M059J (cell line): ENCODE data around the gene TRIM43B. TPM values are rescaled to one million over a fixed set of nuclear protein-coding genes. Genes with fewer than 3 reads are reported as not detected.
"Not testable (repeated sequence)": the region's sequence is repeated elsewhere in the genome, so short reads cannot be mapped to it uniquely, and the experiment has no call there.

Experiments
- DNase-seq: peaks from one replicate; pipeline ENCODE4 v3.0.0-alpha.2; 2012; ENCODE audit warnings: low read depth
- total RNA-seq: library from RNA; depleted of rRNA; stranded (reverse); fragments of >200 nt; shearing (Covaris generic); gene quantifications from 2 replicates; pipeline ENCODE4 v1.2.3, GENCODE V29; 2014; rRNA removed

TRIM43B gene
- total RNA-seq, 1 experiment from 2014 or later = not detected

- DNase-seq = not testable (repeated sequence)
Measured at GRCh38 chr2:95433973-95434372, 50.6 kb downstream of the TRIM43B start.

GRCh38 chr2:95433373-95433772, 51.2 kb downstream of the TRIM43B start:
- DNase-seq = not testable (repeated sequence)

- not testable (repeated sequence) for DNase-seq
Measured at GRCh38 chr2:95429748-95430467, 54.6 kb downstream of the TRIM43B start.

- DNase-seq = not testable (repeated sequence)
Measured at GRCh38 chr2:95427196-95427867, 57.2 kb downstream of the TRIM43B start.

Other genes with a start within 250 kb of the TRIM43B start
- 2.9 and 3.6 TPM in 2 replicates for gene PROM2, start 210.3 kb downstream of the TRIM43B start, total RNA-seq
- gene KCNIP3, start 187.4 kb downstream of the TRIM43B start, total RNA-seq = 3.3 and 5.8 TPM in 2 replicates
- 25.7 and 32.3 TPM in 2 replicates for gene FAHD2A, start 82.0 kb downstream of the TRIM43B start, total RNA-seq
- not detected in 2 replicates for gene TRIM43, start 107.2 kb upstream of the TRIM43B start, total RNA-seq